ENCODE measurements around the gene SYTL3. TPM values are rescaled to one million over a fixed set of nuclear protein-coding genes. Genes with fewer than 3 reads are reported as not detected.

The SYTL3 gene
- total RNA-seq, 2 donors from 2014 or later: 0.58 to 0.79 TPM

- no peak for TF ChIP-seq CTCF (conservative IDR thresholded peaks at IDR 0.05)
- H3K27me3 ChIP-seq (ENCODE audit: control insufficient read depth, insufficient read depth, low read length, poor library complexity, severe bottlenecking): no peaks in the 10 kb centered on the region
- H3K4me3 Mint-ChIP-seq: no peak overlapping the region
- H3K27ac Mint-ChIP-seq: peak overlapping the region; percentile 81
- peaks cover 39% of the 10 kb centered on the region for H3K4me1 Mint-ChIP-seq
- H3K9ac ChIP-seq (ENCODE audit: extremely low read depth, low read length, poor library complexity, severe bottlenecking): no peak overlapping the region
- no peak overlapping the region for H3K27ac ChIP-seq (ENCODE audit: low read depth, low read length)
- 92 to 98% methylated on average over 13 to 16 of the region's 16 CpGs for WGBS, 2 experiments (ENCODE audit: insufficient coverage in 1 of 2, insufficient read length in 1 of 2)
- H3K36me3 ChIP-seq (ENCODE audit: control insufficient read depth, insufficient read depth, low read length): peaks cover 97% of the 10 kb centered on the region
- H3K4me3 ChIP-seq (ENCODE audit: low read length): no peak overlapping the region
- no peaks in the 10 kb centered on the region for H3K9me3 ChIP-seq (ENCODE audit: control insufficient read depth, low read length)
- peaks cover 95% of the 10 kb centered on the region for H3K36me3 Mint-ChIP-seq (ENCODE audit: low read depth)
- H3K9me3 Mint-ChIP-seq: no peaks in the 10 kb centered on the region
- DNase-seq: no peak
- no peaks in the 10 kb centered on the region for H3K27me3 Mint-ChIP-seq (ENCODE audit: insufficient read depth)
- H3K4me1 ChIP-seq (ENCODE audit: control insufficient read depth, insufficient read depth, low read length): peaks cover 15% of the 10 kb centered on the region
These were observed 121.7 kb downstream of the SYTL3 start for GRCh38 chr6:158771399-158772152.

- no peak for TF ChIP-seq CTCF (conservative IDR thresholded peaks at IDR 0.05)
- peak overlapping the region; percentile 46 for H3K27ac Mint-ChIP-seq
- Histone ChIP-seq H3K9ac (ENCODE audit: extremely low read depth, low read length, poor library complexity, severe bottlenecking) (no peak overlapping the region), H3K4me3 (ENCODE audit: low read length) (no peak overlapping the region), H3K36me3 (ENCODE audit: control insufficient read depth, insufficient read depth, low read length) (peaks cover 98% of the 10 kb centered on the region), H3K4me1 (ENCODE audit: control insufficient read depth, insufficient read depth, low read length) (peaks cover 15% of the 10 kb centered on the region), H3K27me3 (ENCODE audit: control insufficient read depth, insufficient read depth, low read length, poor library complexity, severe bottlenecking) (no peaks in the 10 kb centered on the region), H3K9me3 (ENCODE audit: control insufficient read depth, low read length) (no peaks in the 10 kb centered on the region), H3K27ac (ENCODE audit: low read depth, low read length) (no peak overlapping the region)
- peaks cover 95% of the 10 kb centered on the region for H3K36me3 Mint-ChIP-seq (ENCODE audit: low read depth)
- H3K4me1 Mint-ChIP-seq: peaks cover 45% of the 10 kb centered on the region
- H3K4me3 Mint-ChIP-seq: no peak overlapping the region
- DNase-seq: no peak
- 92 to 97% methylated on average over 6 to 11 of the region's 11 CpGs for WGBS, 2 experiments (ENCODE audit: insufficient coverage in 1 of 2, insufficient read length in 1 of 2)
- H3K9me3 Mint-ChIP-seq: no peaks in the 10 kb centered on the region
- no peaks in the 10 kb centered on the region for H3K27me3 Mint-ChIP-seq (ENCODE audit: insufficient read depth)
These were observed 122.3 kb downstream of the SYTL3 start for GRCh38 chr6:158772172-158772571.

GRCh38 chr6:158772851-158773371 lies 123.1 kb downstream of the SYTL3 start:
- Histone ChIP-seq H3K4me1 (ENCODE audit: control insufficient read depth, insufficient read depth, low read length) (peaks cover 15% of the 10 kb centered on the region), H3K4me3 (ENCODE audit: low read length) (no peak overlapping the region), H3K27ac (ENCODE audit: low read depth, low read length) (no peak overlapping the region), H3K9ac (ENCODE audit: extremely low read depth, low read length, poor library complexity, severe bottlenecking) (no peak overlapping the region), H3K27me3 (ENCODE audit: control insufficient read depth, insufficient read depth, low read length, poor library complexity, severe bottlenecking) (no peaks in the 10 kb centered on the region), H3K9me3 (ENCODE audit: control insufficient read depth, low read length) (no peaks in the 10 kb centered on the region), H3K36me3 (ENCODE audit: control insufficient read depth, insufficient read depth, low read length) (peaks cover 98% of the 10 kb centered on the region)
- Mint-ChIP-seq H3K27me3 (ENCODE audit: insufficient read depth) (no peaks in the 10 kb centered on the region), H3K4me3 (peak overlapping the region; percentile 10), H3K4me1 (peaks cover 52% of the 10 kb centered on the region), H3K27ac (peak overlapping the region; percentile 64), H3K36me3 (ENCODE audit: low read depth) (peaks cover 95% of the 10 kb centered on the region), H3K9me3 (no peaks in the 10 kb centered on the region)
- 79 to 89% methylated on average over 3 to 6 of the region's 6 CpGs for WGBS, 2 experiments (ENCODE audit: insufficient coverage in 1 of 2, insufficient read length in 1 of 2)
- TF ChIP-seq CTCF (conservative IDR thresholded peaks at IDR 0.05): no peak
- no peak for DNase-seq

Measured in endodermal cell (in vitro differentiated cells).